ENCODE results near the gene CEP72.
A peak's percentile ranks its signal among the peaks of the same experiment; 100 is the strongest.

Gene CEP72

DNA sequence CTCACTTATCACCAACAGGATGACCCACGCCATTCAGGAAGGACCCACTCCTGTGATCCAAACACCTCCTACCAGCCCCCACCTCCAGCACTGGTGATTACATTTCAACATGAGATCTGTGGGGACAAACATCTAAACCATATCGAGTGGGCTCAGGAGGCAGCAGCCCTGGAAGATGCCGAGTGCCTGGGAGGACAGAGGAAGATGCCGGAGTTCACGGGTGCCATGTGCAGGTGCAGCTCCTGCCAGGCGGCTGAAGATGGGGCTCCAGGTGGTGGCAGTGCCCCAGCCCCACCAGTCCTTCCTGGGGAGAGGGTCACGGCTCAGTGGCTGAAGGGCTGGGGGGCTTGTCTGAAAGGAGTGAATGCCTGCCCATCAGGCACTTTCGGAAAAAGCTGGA lies 6.1 kb upstream of the CEP72 start:
- TF ChIP-seq, protein P1, sequence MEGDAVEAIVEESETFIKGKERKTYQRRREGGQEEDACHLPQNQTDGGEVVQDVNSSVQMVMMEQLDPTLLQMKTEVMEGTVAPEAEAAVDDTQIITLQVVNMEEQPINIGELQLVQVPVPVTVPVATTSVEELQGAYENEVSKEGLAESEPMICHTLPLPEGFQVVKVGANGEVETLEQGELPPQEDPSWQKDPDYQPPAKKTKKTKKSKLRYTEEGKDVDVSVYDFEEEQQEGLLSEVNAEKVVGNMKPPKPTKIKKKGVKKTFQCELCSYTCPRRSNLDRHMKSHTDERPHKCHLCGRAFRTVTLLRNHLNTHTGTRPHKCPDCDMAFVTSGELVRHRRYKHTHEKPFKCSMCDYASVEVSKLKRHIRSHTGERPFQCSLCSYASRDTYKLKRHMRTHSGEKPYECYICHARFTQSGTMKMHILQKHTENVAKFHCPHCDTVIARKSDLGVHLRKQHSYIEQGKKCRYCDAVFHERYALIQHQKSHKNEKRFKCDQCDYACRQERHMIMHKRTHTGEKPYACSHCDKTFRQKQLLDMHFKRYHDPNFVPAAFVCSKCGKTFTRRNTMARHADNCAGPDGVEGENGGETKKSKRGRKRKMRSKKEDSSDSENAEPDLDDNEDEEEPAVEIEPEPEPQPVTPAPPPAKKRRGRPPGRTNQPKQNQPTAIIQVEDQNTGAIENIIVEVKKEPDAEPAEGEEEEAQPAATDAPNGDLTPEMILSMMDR (IDR thresholded peaks at IDR 0.05; ENCODE audit: borderline replicate concordance, control extremely low read depth, extremely low read depth, insufficient read depth, missing control alignments) = no peak
- no peak for DNase-seq (ENCODE audit: low spot score)
- in situ Hi-C loops (cut with MboI; ENCODE audit: low sequenced_read_pairs, unreplicated experiment) = no loop called here

DNA sequence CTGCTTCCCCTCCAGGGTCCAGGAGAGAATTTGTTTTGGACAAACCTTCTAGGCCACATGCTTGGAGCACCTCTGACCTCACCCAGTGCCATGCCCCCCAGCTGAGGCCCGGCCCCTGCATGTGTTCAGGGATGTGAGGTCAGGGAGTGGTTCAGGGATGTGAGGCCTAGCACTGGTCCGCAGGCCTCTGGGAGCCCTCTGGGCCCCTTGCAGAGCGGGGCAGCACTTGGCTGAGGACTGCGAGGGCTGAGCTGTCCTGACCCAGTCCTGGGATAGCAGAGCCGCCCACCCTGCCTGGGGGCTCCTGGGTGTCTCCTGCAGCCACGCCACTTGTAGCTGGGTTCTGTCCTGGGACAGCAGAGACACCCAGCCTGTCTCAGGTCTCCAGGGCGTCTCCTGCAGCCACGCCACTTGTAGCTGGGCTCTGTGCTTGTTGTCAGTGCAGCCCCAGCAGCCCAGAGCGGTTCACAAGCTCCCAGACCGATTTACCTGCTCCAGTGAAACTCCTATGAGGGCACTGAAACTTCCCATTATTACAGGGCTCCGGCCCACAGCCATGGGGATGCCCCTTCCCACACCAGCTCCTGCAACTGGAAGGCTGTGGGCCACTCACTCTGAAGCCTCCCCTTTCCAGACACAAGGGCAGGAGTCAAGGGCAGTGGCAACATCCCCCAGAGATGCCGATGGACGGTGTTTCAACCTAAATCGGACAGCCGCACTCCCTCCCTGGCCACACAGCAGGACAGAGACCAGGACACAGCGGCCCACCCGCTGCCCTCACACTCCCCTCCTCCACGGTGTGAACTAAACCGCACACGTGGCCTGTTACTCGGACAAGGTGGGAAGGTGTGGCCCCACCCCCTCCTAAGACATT lies 5.4 kb upstream of the CEP72 start:
- DNase-seq (ENCODE audit: low spot score) = no peak
- TF ChIP-seq, protein P1 (IDR thresholded peaks at IDR 0.05; ENCODE audit: borderline replicate concordance, control extremely low read depth, extremely low read depth, insufficient read depth, missing control alignments) = no peak
- in situ Hi-C loops (cut with MboI; ENCODE audit: low sequenced_read_pairs, unreplicated experiment) = no loop called here

DNA sequence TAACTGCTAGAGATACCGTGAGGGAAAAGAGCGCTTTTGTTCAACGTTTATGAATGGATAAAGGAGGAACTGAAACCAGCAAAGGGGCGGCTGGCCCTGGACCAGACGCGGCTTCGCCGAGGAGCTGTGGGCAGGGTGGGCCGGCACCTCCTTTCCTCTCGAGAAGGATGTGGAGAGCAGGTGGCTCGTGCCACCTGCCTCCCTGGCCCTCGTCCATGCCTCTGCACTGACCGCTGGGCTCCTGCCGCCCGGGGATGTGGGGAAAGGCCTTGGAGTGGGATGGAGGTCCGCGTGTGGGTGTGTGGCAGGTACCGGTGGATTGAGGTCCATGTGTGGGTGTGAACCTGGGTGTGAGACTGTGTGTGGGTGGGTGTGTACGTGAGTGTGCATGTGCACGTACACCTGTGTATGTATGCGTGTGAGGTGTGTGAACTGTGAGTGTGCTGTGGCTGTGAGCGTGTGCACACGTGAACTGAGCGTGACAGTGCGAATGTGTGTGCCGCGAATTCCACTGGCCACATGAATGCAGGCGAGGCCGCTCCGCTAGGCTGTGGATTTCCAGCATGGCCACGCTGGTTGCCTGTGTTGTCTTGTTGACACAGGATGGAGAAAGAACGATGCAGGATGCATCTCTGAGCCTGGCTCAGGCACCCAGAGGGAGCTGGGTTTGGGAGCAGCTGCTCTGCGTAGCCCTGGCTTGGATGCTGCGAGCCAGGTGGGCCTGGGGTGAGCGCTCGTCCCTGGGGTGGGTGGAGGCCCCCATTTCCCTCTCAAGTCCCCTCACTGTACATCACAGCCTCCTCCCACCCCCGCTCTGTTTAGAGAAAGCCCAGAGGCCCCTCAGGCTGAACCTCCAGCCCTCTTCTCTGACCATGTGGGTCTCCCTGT lies 4.4 kb upstream of the CEP72 start:
- TF ChIP-seq, protein P1 (IDR thresholded peaks at IDR 0.05; ENCODE audit: borderline replicate concordance, control extremely low read depth, extremely low read depth, insufficient read depth, missing control alignments) = no peak
- in situ Hi-C loops (cut with MboI; ENCODE audit: low sequenced_read_pairs, unreplicated experiment) = no loop called here
- peak; percentile 74 for DNase-seq (ENCODE audit: low spot score)

DNA sequence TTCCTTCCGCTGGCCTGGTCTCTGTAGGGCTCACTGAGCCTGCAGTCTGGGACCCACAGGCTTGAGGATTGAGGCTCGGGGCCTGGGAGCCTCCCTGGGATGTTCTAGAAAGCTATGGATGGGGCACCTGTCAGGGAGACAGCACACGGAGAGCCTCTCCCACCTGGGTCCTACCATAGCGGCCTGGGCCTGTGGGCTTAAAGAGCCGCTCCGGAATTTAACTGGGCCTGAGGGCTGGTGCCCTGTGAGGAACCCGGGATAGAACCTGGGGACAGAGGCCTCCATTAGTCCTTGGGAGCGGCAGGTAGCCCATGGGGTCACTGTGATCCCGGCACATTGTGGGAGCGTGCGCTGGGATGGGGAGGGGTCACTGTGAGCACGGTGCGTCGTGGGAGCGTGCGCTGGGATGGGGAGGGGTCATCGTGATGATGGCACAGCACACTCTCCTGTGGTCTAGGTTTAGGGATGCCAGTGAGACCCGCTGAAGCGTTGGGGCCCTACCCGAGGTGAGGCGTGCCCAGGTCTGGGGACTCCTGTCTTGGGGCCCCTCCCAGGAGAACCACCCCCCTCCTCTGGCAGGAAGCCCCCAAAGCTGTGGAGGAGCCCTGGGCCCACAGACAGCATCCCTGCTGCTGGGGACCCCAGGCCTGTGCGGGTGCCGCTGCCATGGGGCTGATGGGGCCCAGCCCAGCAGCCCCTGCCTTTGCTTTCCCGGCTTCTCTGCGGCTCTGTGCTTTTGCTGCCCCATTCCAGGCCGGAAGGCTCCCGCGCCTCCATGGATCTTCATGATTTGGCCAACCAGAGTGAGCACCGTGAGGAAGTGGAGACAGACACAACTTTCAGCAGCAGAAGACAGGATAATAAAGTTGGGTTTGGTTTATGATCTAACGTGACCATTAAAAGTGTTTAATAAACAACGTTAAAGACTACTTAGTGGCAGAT lies 3.4 kb upstream of the CEP72 start:
- in situ Hi-C loops (cut with MboI; ENCODE audit: low sequenced_read_pairs, unreplicated experiment) = no loop called here
- TF ChIP-seq, protein P1 (IDR thresholded peaks at IDR 0.05; ENCODE audit: borderline replicate concordance, control extremely low read depth, extremely low read depth, insufficient read depth, missing control alignments) = no peak

DNA sequence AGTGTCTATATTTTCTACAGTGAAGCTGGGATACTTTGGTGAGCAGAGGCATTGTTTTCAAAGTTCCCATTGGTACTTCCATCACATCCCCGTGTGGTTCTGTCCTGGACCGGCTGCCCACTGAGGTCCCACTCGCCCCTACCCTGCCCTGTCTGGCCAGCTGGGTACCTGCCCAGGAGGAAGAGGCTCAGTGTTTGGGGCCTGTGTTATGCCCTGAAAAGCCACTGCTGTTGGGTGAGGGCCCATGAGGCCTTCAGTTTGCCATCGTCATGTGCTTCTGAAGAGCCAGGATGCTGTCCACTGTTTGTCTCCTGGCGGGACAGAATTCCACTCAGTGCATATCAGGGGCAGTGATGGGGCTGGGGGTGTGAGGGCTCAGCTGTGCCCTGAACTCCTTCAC lies 2.6 kb upstream of the CEP72 start:
- TF ChIP-seq, protein P1 (IDR thresholded peaks at IDR 0.05; ENCODE audit: borderline replicate concordance, control extremely low read depth, extremely low read depth, insufficient read depth, missing control alignments) = no peak
- no peak for DNase-seq (ENCODE audit: low spot score)
- in situ Hi-C loops (cut with MboI; ENCODE audit: low sequenced_read_pairs, unreplicated experiment) = no loop called here

More for the DNA sequence above, 3.4 kb upstream of the CEP72 start:
- no peak for DNase-seq (ENCODE audit: low spot score)
